Measurements from ENCODE around the gene SLMAP.

DNA sequence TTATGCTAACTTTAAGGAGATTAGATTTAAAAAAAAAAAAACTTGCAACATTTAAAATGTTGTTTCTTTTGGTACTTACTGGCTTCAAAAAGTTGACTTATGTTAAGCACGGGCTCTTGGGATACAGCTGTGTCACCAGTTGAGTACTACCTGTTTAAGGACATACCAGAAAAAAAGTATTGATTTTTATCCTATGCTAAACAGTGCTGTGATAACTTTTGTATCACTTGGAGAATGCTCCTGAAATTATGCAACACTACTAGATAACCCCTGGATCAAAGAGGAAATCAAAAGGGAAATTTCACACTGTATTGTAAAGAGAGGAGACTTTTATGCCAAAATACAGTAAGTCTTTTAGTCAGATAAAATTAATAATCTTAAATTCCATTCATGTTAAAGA lies 77.7 kb downstream of the SLMAP start:
- no peak for TF ChIP-seq POLR2AphosphoS5 (IDR thresholded peaks at IDR 0.05; ENCODE audit: low read depth)
- TF ChIP-seq, protein P1, sequence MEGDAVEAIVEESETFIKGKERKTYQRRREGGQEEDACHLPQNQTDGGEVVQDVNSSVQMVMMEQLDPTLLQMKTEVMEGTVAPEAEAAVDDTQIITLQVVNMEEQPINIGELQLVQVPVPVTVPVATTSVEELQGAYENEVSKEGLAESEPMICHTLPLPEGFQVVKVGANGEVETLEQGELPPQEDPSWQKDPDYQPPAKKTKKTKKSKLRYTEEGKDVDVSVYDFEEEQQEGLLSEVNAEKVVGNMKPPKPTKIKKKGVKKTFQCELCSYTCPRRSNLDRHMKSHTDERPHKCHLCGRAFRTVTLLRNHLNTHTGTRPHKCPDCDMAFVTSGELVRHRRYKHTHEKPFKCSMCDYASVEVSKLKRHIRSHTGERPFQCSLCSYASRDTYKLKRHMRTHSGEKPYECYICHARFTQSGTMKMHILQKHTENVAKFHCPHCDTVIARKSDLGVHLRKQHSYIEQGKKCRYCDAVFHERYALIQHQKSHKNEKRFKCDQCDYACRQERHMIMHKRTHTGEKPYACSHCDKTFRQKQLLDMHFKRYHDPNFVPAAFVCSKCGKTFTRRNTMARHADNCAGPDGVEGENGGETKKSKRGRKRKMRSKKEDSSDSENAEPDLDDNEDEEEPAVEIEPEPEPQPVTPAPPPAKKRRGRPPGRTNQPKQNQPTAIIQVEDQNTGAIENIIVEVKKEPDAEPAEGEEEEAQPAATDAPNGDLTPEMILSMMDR (IDR thresholded peaks at IDR 0.05; ENCODE audit: insufficient read depth, low read length) = no peak
- TF ChIP-seq, protein P2, sequence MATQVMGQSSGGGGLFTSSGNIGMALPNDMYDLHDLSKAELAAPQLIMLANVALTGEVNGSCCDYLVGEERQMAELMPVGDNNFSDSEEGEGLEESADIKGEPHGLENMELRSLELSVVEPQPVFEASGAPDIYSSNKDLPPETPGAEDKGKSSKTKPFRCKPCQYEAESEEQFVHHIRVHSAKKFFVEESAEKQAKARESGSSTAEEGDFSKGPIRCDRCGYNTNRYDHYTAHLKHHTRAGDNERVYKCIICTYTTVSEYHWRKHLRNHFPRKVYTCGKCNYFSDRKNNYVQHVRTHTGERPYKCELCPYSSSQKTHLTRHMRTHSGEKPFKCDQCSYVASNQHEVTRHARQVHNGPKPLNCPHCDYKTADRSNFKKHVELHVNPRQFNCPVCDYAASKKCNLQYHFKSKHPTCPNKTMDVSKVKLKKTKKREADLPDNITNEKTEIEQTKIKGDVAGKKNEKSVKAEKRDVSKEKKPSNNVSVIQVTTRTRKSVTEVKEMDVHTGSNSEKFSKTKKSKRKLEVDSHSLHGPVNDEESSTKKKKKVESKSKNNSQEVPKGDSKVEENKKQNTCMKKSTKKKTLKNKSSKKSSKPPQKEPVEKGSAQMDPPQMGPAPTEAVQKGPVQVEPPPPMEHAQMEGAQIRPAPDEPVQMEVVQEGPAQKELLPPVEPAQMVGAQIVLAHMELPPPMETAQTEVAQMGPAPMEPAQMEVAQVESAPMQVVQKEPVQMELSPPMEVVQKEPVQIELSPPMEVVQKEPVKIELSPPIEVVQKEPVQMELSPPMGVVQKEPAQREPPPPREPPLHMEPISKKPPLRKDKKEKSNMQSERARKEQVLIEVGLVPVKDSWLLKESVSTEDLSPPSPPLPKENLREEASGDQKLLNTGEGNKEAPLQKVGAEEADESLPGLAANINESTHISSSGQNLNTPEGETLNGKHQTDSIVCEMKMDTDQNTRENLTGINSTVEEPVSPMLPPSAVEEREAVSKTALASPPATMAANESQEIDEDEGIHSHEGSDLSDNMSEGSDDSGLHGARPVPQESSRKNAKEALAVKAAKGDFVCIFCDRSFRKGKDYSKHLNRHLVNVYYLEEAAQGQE (IDR thresholded peaks at IDR 0.05; ENCODE audit: insufficient replicate concordance, low read depth) = no peak
- TF ChIP-seq GABPA (IDR thresholded peaks at IDR 0.05; ENCODE audit: low read depth) = no peak

Measured in HL-60 (cell line).